Measurements from ENCODE around the gene ACBD6.

ACBD6 gene

GRCh38 chr1:180527101-180527669 lies 24.8 kb upstream of the ACBD6 start:
- in situ Hi-C loops (cut with HindIII; ENCODE audit: low sequenced_read_pairs), result loop anchor here (5.0 kb wide), 1 partner anchor 330 kb away; no protein-coding TSS in a partner anchor

- in situ Hi-C loops (cut with HindIII; ENCODE audit: low sequenced_read_pairs), result loop anchor here (5.0 kb wide), 1 partner anchor 332 kb away; no protein-coding TSS in a partner anchor
Observed at GRCh38 chr1:180525715-180526039, 23.3 kb upstream of the ACBD6 start.

- in situ Hi-C loops (cut with HindIII; ENCODE audit: low sequenced_read_pairs), result loop anchor here (5.0 kb wide), 1 partner anchor 332 kb away; no protein-coding TSS in a partner anchor
Observed at GRCh38 chr1:180524915-180525714, 22.7 kb upstream of the ACBD6 start.

- in situ Hi-C loops (cut with HindIII; ENCODE audit: low sequenced_read_pairs), result no loop called here
Observed at GRCh38 chr1:180524160-180524914, 22.0 kb upstream of the ACBD6 start.

- in situ Hi-C loops (cut with HindIII; ENCODE audit: low sequenced_read_pairs), result no loop called here
Observed at GRCh38 chr1:180522213-180522515, 19.8 kb upstream of the ACBD6 start.

- in situ Hi-C loops (cut with HindIII; ENCODE audit: low sequenced_read_pairs), result no loop called here
Observed at GRCh38 chr1:180521474-180522212, 19.3 kb upstream of the ACBD6 start.

GRCh38 chr1:180519846-180520245 lies 17.5 kb upstream of the ACBD6 start:
- in situ Hi-C loops (cut with HindIII; ENCODE audit: low sequenced_read_pairs), result no loop called here

GRCh38 chr1:180515857-180516388 lies 13.5 kb upstream of the ACBD6 start:
- in situ Hi-C loops (cut with HindIII; ENCODE audit: low sequenced_read_pairs), result no loop called here

- in situ Hi-C loops (cut with HindIII; ENCODE audit: low sequenced_read_pairs), result no loop called here
Observed at GRCh38 chr1:180515364-180515763, 13.0 kb upstream of the ACBD6 start.

- in situ Hi-C loops (cut with HindIII; ENCODE audit: low sequenced_read_pairs), result loop anchor here (5.0 kb wide), 1 partner anchor 654 kb away; no protein-coding TSS in a partner anchor
Observed at GRCh38 chr1:180513531-180513930, 11.2 kb upstream of the ACBD6 start.

GRCh38 chr1:180510882-180511281 lies 8.5 kb upstream of the ACBD6 start:
- in situ Hi-C loops (cut with HindIII; ENCODE audit: low sequenced_read_pairs), result loop anchor here (5.0 kb wide), 1 partner anchor 656 kb away; no protein-coding TSS in a partner anchor

- in situ Hi-C loops (cut with HindIII; ENCODE audit: low sequenced_read_pairs), result no loop called here
Observed at GRCh38 chr1:180508725-180509097, 6.3 kb upstream of the ACBD6 start.

GRCh38 chr1:180507795-180508724 lies 5.7 kb upstream of the ACBD6 start:
- in situ Hi-C loops (cut with HindIII; ENCODE audit: low sequenced_read_pairs), result no loop called here

GRCh38 chr1:180505732-180506335 lies 3.5 kb upstream of the ACBD6 start:
- in situ Hi-C loops (cut with HindIII; ENCODE audit: low sequenced_read_pairs), result no loop called here

GRCh38 chr1:180504186-180504585 lies 1.8 kb upstream of the ACBD6 start:
- in situ Hi-C loops (cut with HindIII; ENCODE audit: low sequenced_read_pairs), result no loop called here

GRCh38 chr1:180503280-180503862 lies 994 bp upstream of the ACBD6 start:
- in situ Hi-C loops (cut with HindIII; ENCODE audit: low sequenced_read_pairs), result no loop called here

GRCh38 chr1:180501865-180502360 lies 464 bp downstream of the ACBD6 start:
- in situ Hi-C loops (cut with HindIII; ENCODE audit: low sequenced_read_pairs), result no loop called here

- in situ Hi-C loops (cut with HindIII; ENCODE audit: low sequenced_read_pairs), result no loop called here
Observed at GRCh38 chr1:180500689-180501088, 1.7 kb downstream of the ACBD6 start.

GRCh38 chr1:180498594-180498993 lies 3.8 kb downstream of the ACBD6 start:
- in situ Hi-C loops (cut with HindIII; ENCODE audit: low sequenced_read_pairs), result no loop called here
